Measurements from ENCODE around the gene AIF1L.

GRCh38 chr9:131122158-131122557 is 25.8 kb downstream of the AIF1L start:
- TF ChIP-seq POLR2A (IDR thresholded peaks at IDR 0.05) = no peak
- TF ChIP-seq, protein P1, sequence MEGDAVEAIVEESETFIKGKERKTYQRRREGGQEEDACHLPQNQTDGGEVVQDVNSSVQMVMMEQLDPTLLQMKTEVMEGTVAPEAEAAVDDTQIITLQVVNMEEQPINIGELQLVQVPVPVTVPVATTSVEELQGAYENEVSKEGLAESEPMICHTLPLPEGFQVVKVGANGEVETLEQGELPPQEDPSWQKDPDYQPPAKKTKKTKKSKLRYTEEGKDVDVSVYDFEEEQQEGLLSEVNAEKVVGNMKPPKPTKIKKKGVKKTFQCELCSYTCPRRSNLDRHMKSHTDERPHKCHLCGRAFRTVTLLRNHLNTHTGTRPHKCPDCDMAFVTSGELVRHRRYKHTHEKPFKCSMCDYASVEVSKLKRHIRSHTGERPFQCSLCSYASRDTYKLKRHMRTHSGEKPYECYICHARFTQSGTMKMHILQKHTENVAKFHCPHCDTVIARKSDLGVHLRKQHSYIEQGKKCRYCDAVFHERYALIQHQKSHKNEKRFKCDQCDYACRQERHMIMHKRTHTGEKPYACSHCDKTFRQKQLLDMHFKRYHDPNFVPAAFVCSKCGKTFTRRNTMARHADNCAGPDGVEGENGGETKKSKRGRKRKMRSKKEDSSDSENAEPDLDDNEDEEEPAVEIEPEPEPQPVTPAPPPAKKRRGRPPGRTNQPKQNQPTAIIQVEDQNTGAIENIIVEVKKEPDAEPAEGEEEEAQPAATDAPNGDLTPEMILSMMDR (IDR thresholded peaks at IDR 0.05) = no peak
